Measurements from ENCODE around the gene STPG3. TPM values are rescaled to one million over a fixed set of nuclear protein-coding genes. Genes with fewer than 3 reads are reported as not detected.
A peak's percentile ranks its signal among the peaks of the same experiment; 100 is the strongest.

Gene STPG3
- total RNA-seq, 1 donor from 2014 or later = not detected

GRCh38 chr9:137227054-137227852, 23.8 kb upstream of the STPG3 start, which contains the start of gene RNF224:
Gene RNF224 (plus strand): TSS chr9:137227502. CDS start chr9:137228336, 834 bp downstream.
- intact Hi-C loops (cut with DNase I) = loop anchor here (2.0 to 10.0 kb wide), 2 partner anchors 108 to 432 kb away; partner anchors contain the start of genes CCDC183 and TMEM141
- peak; percentile 72 to 85 (median 84) for TF ChIP-seq CTCF (IDR thresholded peaks at IDR 0.05)
- H3K27me3 ChIP-seq = no peaks in the 10 kb centered on the region
- H3K36me3 ChIP-seq = no peaks in the 10 kb centered on the region
- no peaks in the 10 kb centered on the region for H3K9me3 ChIP-seq
- no peak within 1 kb of the TSS for H3K27ac ChIP-seq
- no peak for DNase-seq (ENCODE audit: low spot score in 2 of 2)
- peaks cover 0 to 12% of the 10 kb centered on the region in 2 donors for H3K4me1 ChIP-seq
- no peak within 1 kb of the TSS for H3K4me3 ChIP-seq

- intact Hi-C loops (cut with DNase I) = loop anchor here (2.0 to 10.0 kb wide), 2 partner anchors 109 to 433 kb away; partner anchors contain the start of genes CCDC183 and TMEM141
- Histone ChIP-seq H3K4me3 (no peak overlapping the region), H3K27me3 (no peaks in the 10 kb centered on the region), H3K9me3 (no peaks in the 10 kb centered on the region), H3K36me3 (no peaks in the 10 kb centered on the region), H3K4me1 (peaks cover 0 to 5% of the 10 kb centered on the region in 2 donors), H3K27ac (no peak overlapping the region)
- TF ChIP-seq CTCF (IDR thresholded peaks at IDR 0.05) = no peak
- DNase-seq (ENCODE audit: low spot score in 2 of 2) = no peak
Observed at GRCh38 chr9:137227853-137228505, 23.1 kb upstream of the STPG3 start.

- intact Hi-C loops (cut with DNase I) = loop anchor here (10.0 kb wide), 1 partner anchor 434 kb away; the partner anchor contains the start of genes CCDC183 and TMEM141
- no peak overlapping the region for H3K4me3 ChIP-seq
- no peaks in the 10 kb centered on the region for H3K36me3 ChIP-seq
- H3K9me3 ChIP-seq = no peaks in the 10 kb centered on the region
- TF ChIP-seq CTCF (IDR thresholded peaks at IDR 0.05) = no peak
- DNase-seq (ENCODE audit: low spot score in 2 of 2) = no peak
- H3K27ac ChIP-seq = no peak overlapping the region
- H3K27me3 ChIP-seq = no peaks in the 10 kb centered on the region
- peaks cover 0 to 5% of the 10 kb centered on the region in 2 donors for H3K4me1 ChIP-seq
Observed at GRCh38 chr9:137228506-137228967, 22.5 kb upstream of the STPG3 start.

GRCh38 chr9:137228968-137229896, 21.9 kb upstream of the STPG3 start:
- H3K9me3 ChIP-seq = no peaks in the 10 kb centered on the region
- no peak for TF ChIP-seq CTCF (IDR thresholded peaks at IDR 0.05)
- H3K27me3 ChIP-seq = no peaks in the 10 kb centered on the region
- intact Hi-C loops (cut with DNase I) = loop anchor here (10.0 kb wide), 1 partner anchor 434 kb away; the partner anchor contains the start of genes CCDC183 and TMEM141
- H3K4me3 ChIP-seq = no peak overlapping the region
- no peak overlapping the region for H3K27ac ChIP-seq
- H3K36me3 ChIP-seq = no peaks in the 10 kb centered on the region
- H3K4me1 ChIP-seq = peaks cover 0 to under 1% of the 10 kb centered on the region in 2 donors
- DNase-seq (ENCODE audit: low spot score in 2 of 2) = no peak

Data from ascending aorta (tissue), 2 donors.